Calu3 (cell line): ENCODE measurements around the gene GDPD5. TPM values are rescaled to one million over a fixed set of nuclear protein-coding genes. Genes with fewer than 3 reads are reported as not detected.

Experiments
- BruUV-seq: library from RNA; stranded (reverse); fragments of 400-500 nt; replicated peaks from 2 replicates; lab custom pipeline; 2021; lab: Mats Ljungman, UMichigan
- CTCF ChIA-PET: fragments of 300-600 bp; sonication (Branson Sonifier 250); formaldehyde crosslinking; loops from one replicate; lab custom pipeline; 2022; ENCODE audit warnings: antibody characterized with exemption; lab: Charles Lee
- DNase-seq: peaks from one replicate; pipeline ENCODE4 v3.0.0; 2022
- H3K27ac Mint-ChIP-seq: one replicate; pipeline ENCODE4 v1.8.0; 2022; ENCODE audit warnings: mixed read lengths; ENCODE audit not compliant: unreplicated experiment
- H3K27me3 Mint-ChIP-seq: one replicate; pipeline ENCODE4 v1.8.0; 2022; ENCODE audit warnings: mixed read lengths; ENCODE audit not compliant: unreplicated experiment
- H3K36me3 Mint-ChIP-seq: one replicate; pipeline ENCODE4 v1.8.0; 2022; ENCODE audit warnings: mild to moderate bottlenecking, moderate library complexity, mixed read lengths; ENCODE audit not compliant: insufficient read depth, unreplicated experiment
- H3K4me1 Mint-ChIP-seq: one replicate; pipeline ENCODE4 v1.8.0; 2022; ENCODE audit warnings: mild to moderate bottlenecking, low read depth, mixed read lengths; ENCODE audit not compliant: unreplicated experiment
- H3K4me3 Mint-ChIP-seq: one replicate; pipeline ENCODE4 v1.8.0; 2022; ENCODE audit warnings: mild to moderate bottlenecking, low read depth, moderate library complexity, mixed read lengths; ENCODE audit not compliant: unreplicated experiment
- H3K9me3 Mint-ChIP-seq: one replicate; pipeline ENCODE4 v1.8.0; 2022; ENCODE audit warnings: low read depth, mixed read lengths; ENCODE audit not compliant: unreplicated experiment
- CTCF ChIP-seq: fragments of 200-600 bp; IDR thresholded peaks from one replicate; pipeline ENCODE4 v1.8.0; 2022; ENCODE audit warnings: antibody characterized with exemption; ENCODE audit not compliant: unreplicated experiment
- intact Hi-C: fragments of 100-400 bp; cut with micrococcal nuclease; formaldehyde crosslinking; loops from one replicate; pipeline ENCODE4 v1.10.0; 2022; ENCODE audit not compliant: unreplicated experiment
- total RNA-seq: library from RNA; stranded (reverse); gene quantifications from 2 replicates; pipeline ENCODE4 v1.2.3, GENCODE V29; 2022

The GDPD5 gene
- total RNA-seq, 1 experiment from 2014 or later, result 7.0 TPM

- no TSS peak for BruUV-seq
- no peaks in the 10 kb centered on the region for H3K9me3 Mint-ChIP-seq
- CTCF ChIA-PET, result no interaction called here
- no peak overlapping the region for H3K4me3 Mint-ChIP-seq
- peaks cover 13% of the 10 kb centered on the region for H3K4me1 Mint-ChIP-seq
- no peaks in the 10 kb centered on the region for H3K36me3 Mint-ChIP-seq
- no peak for DNase-seq
- intact Hi-C loops, result no loop called here
- peaks cover 16% of the 10 kb centered on the region for H3K27me3 Mint-ChIP-seq
- no peak for TF ChIP-seq CTCF
- H3K27ac Mint-ChIP-seq, result no peak overlapping the region
Measured at GRCh38 chr11:75487365-75487764, 38.4 kb downstream of the GDPD5 start.

- no peaks in the 10 kb centered on the region for H3K36me3 Mint-ChIP-seq
- BruUV-seq, result no TSS peak
- CTCF ChIA-PET, result no interaction called here
Measured at GRCh38 chr11:75485742-75486141, 40.0 kb downstream of the GDPD5 start.

GRCh38 chr11:75482931-75483469, 42.7 kb downstream of the GDPD5 start:
- Mint-ChIP-seq H3K9me3 (no peaks in the 10 kb centered on the region), H3K4me1 (no peaks in the 10 kb centered on the region), H3K27me3 (peaks cover 22% of the 10 kb centered on the region), H3K27ac (no peak overlapping the region), H3K36me3 (peaks cover 3% of the 10 kb centered on the region), H3K4me3 (no peak overlapping the region)
- no peak for TF ChIP-seq CTCF
- CTCF ChIA-PET, result no interaction called here
- BruUV-seq, result no TSS peak
- DNase-seq, result no peak
- intact Hi-C loops, result no loop called here

More at GRCh38 chr11:75485742-75486141, 40.0 kb downstream of the GDPD5 start:
- intact Hi-C loops, result no loop called here
- no peak for DNase-seq
- Mint-ChIP-seq H3K27ac (no peak overlapping the region), H3K27me3 (peaks cover 22% of the 10 kb centered on the region), H3K9me3 (no peaks in the 10 kb centered on the region), H3K4me3 (no peak overlapping the region), H3K4me1 (peaks cover 7% of the 10 kb centered on the region)
- TF ChIP-seq CTCF, result no peak

- no peak overlapping the region for H3K27ac Mint-ChIP-seq
- CTCF ChIA-PET, result no interaction called here
- no peak for TF ChIP-seq CTCF
- DNase-seq, result no peak
- H3K27me3 Mint-ChIP-seq, result peaks cover 22% of the 10 kb centered on the region
- BruUV-seq, result no TSS peak
- intact Hi-C loops, result no loop called here
- H3K4me1 Mint-ChIP-seq, result no peaks in the 10 kb centered on the region
- peaks cover 5% of the 10 kb centered on the region for H3K36me3 Mint-ChIP-seq
- no peak overlapping the region for H3K4me3 Mint-ChIP-seq
- no peaks in the 10 kb centered on the region for H3K9me3 Mint-ChIP-seq
Measured at GRCh38 chr11:75481922-75482606, 43.7 kb downstream of the GDPD5 start.
